ENCODE measurements around the gene RASA4.
"Not testable (repeated sequence)": the region's sequence is repeated elsewhere in the genome, so short reads cannot be mapped to it uniquely, and the experiment has no call there.

Gene RASA4

GRCh38 chr7:102616507-102617125 lies at the start of gene RASA4:
Gene RASA4 (minus strand): TSS chr7:102616756. CDS start chr7:102616689, 67 bp downstream.
- in situ Hi-C loops (cut with MboI; ENCODE audit: low pct_unique_long_range_greater_than_20kb, low sequenced_read_pairs, unreplicated experiment); DNase-seq (ENCODE audit: low spot score): not testable (repeated sequence)

- in situ Hi-C loops (cut with MboI; ENCODE audit: low pct_unique_long_range_greater_than_20kb, low sequenced_read_pairs, unreplicated experiment); DNase-seq (ENCODE audit: low spot score): not testable (repeated sequence)
These were observed 48.2 kb upstream of the RASA4 start for GRCh38 chr7:102664765-102665164.

- in situ Hi-C loops (cut with MboI; ENCODE audit: low pct_unique_long_range_greater_than_20kb, low sequenced_read_pairs, unreplicated experiment); DNase-seq (ENCODE audit: low spot score): not testable (repeated sequence)
These were observed 33.4 kb upstream of the RASA4 start, which contains the start of gene SPDYE2B for GRCh38 chr7:102649924-102650323. Gene SPDYE2B (plus strand): TSS chr7:102650319. CDS start chr7:102652349, 2,030 bp downstream.

GRCh38 chr7:102647813-102648212 lies 31.3 kb upstream of the RASA4 start:
- in situ Hi-C loops (cut with MboI; ENCODE audit: low pct_unique_long_range_greater_than_20kb, low sequenced_read_pairs, unreplicated experiment); DNase-seq (ENCODE audit: low spot score): not testable (repeated sequence)

GRCh38 chr7:102643404-102643803 lies 26.8 kb upstream of the RASA4 start:
- in situ Hi-C loops (cut with MboI; ENCODE audit: low pct_unique_long_range_greater_than_20kb, low sequenced_read_pairs, unreplicated experiment), result not testable (repeated sequence)

GRCh38 chr7:102642691-102643090 lies 26.1 kb upstream of the RASA4 start, which contains the start of gene UPK3BL1:
Gene UPK3BL1 (minus strand): TSS chr7:102642791. CDS start chr7:102642741, 50 bp downstream.
- in situ Hi-C loops (cut with MboI; ENCODE audit: low pct_unique_long_range_greater_than_20kb, low sequenced_read_pairs, unreplicated experiment); DNase-seq (ENCODE audit: low spot score): not testable (repeated sequence)

More at GRCh38 chr7:102643404-102643803, 26.8 kb upstream of the RASA4 start:
- not testable (repeated sequence) for DNase-seq (ENCODE audit: low spot score)

- in situ Hi-C loops (cut with MboI; ENCODE audit: low pct_unique_long_range_greater_than_20kb, low sequenced_read_pairs, unreplicated experiment); DNase-seq (ENCODE audit: low spot score): not testable (repeated sequence)
These were observed 22.3 kb upstream of the RASA4 start for GRCh38 chr7:102638848-102639247.

GRCh38 chr7:102636956-102637355 lies 20.4 kb upstream of the RASA4 start:
- DNase-seq (ENCODE audit: low spot score); in situ Hi-C loops (cut with MboI; ENCODE audit: low pct_unique_long_range_greater_than_20kb, low sequenced_read_pairs, unreplicated experiment): not testable (repeated sequence)

- in situ Hi-C loops (cut with MboI; ENCODE audit: low pct_unique_long_range_greater_than_20kb, low sequenced_read_pairs, unreplicated experiment); DNase-seq (ENCODE audit: low spot score): not testable (repeated sequence)
These were observed 18.8 kb upstream of the RASA4 start for GRCh38 chr7:102635354-102635753.

GRCh38 chr7:102634299-102634698 lies 17.7 kb upstream of the RASA4 start:
- not testable (repeated sequence) for DNase-seq (ENCODE audit: low spot score)

GRCh38 chr7:102630622-102631021 lies 14.1 kb upstream of the RASA4 start:
- DNase-seq (ENCODE audit: low spot score); in situ Hi-C loops (cut with MboI; ENCODE audit: low pct_unique_long_range_greater_than_20kb, low sequenced_read_pairs, unreplicated experiment): not testable (repeated sequence)

More at GRCh38 chr7:102634299-102634698, 17.7 kb upstream of the RASA4 start:
- in situ Hi-C loops (cut with MboI; ENCODE audit: low pct_unique_long_range_greater_than_20kb, low sequenced_read_pairs, unreplicated experiment), result not testable (repeated sequence)

- DNase-seq (ENCODE audit: low spot score); in situ Hi-C loops (cut with MboI; ENCODE audit: low pct_unique_long_range_greater_than_20kb, low sequenced_read_pairs, unreplicated experiment): not testable (repeated sequence)
These were observed 10.8 kb upstream of the RASA4 start for GRCh38 chr7:102627271-102627904.

- in situ Hi-C loops (cut with MboI; ENCODE audit: low pct_unique_long_range_greater_than_20kb, low sequenced_read_pairs, unreplicated experiment), result not testable (repeated sequence)
These were observed 1.6 kb upstream of the RASA4 start for GRCh38 chr7:102618122-102618521.

GRCh38 chr7:102615930-102616329 lies 626 bp downstream of the RASA4 start:
- in situ Hi-C loops (cut with MboI; ENCODE audit: low pct_unique_long_range_greater_than_20kb, low sequenced_read_pairs, unreplicated experiment); DNase-seq (ENCODE audit: low spot score): not testable (repeated sequence)

More at GRCh38 chr7:102618122-102618521, 1.6 kb upstream of the RASA4 start:
- not testable (repeated sequence) for DNase-seq (ENCODE audit: low spot score)

- in situ Hi-C loops (cut with MboI; ENCODE audit: low pct_unique_long_range_greater_than_20kb, low sequenced_read_pairs, unreplicated experiment); DNase-seq (ENCODE audit: low spot score): not testable (repeated sequence)
These were observed 1.7 kb downstream of the RASA4 start for GRCh38 chr7:102614873-102615272.

GRCh38 chr7:102614346-102614697 lies 2.2 kb downstream of the RASA4 start:
- in situ Hi-C loops (cut with MboI; ENCODE audit: low pct_unique_long_range_greater_than_20kb, low sequenced_read_pairs, unreplicated experiment); DNase-seq (ENCODE audit: low spot score): not testable (repeated sequence)

- in situ Hi-C loops (cut with MboI; ENCODE audit: low pct_unique_long_range_greater_than_20kb, low sequenced_read_pairs, unreplicated experiment); DNase-seq (ENCODE audit: low spot score): not testable (repeated sequence)
These were observed 2.8 kb downstream of the RASA4 start for GRCh38 chr7:102613575-102614345.
